Measurements from ENCODE around the gene FUT2.
A peak's percentile ranks its signal among the peaks of the same experiment; 100 is the strongest.
"Not testable (repeated sequence)": the region's sequence is repeated elsewhere in the genome, so short reads cannot be mapped to it uniquely, and the experiment has no call there.

FUT2 gene

GRCh38 chr19:48671446-48671995, 24.2 kb upstream of the FUT2 start:
- DNase-seq = no peak

- DNase-seq = no peak
These were observed 22.8 kb upstream of the FUT2 start, which contains the start of gene NTN5 for GRCh38 chr19:48672994-48673393. Gene NTN5 (minus strand): TSS chr19:48673017. CDS start chr19:48670986, 2,031 bp downstream.

DNA sequence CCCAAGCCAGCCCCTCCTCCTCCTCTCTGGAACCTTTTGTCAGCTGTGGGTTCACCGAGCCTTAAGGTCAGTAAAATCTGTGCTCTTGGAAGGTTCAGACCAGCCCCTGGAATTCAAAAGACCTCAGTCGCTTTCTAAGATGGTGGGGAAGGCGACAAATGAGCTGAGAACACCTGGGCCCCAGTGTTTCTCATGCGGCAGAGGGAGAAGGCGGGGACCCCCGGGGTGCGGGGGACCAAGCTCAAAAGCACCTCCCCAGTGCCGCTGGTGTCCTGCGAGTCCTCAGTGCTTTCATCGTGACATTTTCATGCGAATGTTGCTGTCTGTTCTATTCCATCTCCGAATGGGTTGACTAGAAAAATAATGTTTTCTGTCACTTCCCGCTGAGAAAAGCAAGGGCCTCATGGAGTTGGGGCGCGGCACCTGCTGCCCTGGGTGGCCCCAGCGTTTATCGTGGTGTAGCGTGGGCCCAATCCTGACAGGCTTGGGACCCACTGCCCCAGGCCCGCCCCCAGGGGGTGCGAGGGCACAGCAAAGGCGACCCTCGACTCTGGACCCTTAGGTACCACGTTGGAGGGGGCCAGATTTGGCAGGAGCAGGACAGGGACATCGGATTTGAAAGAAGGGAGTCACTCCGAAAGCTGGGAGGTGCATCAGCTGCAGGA, 22.2 kb upstream of the FUT2 start:
- DNase-seq = no peak

- DNase-seq = no peak
These were observed 21.5 kb upstream of the FUT2 start for GRCh38 chr19:48674216-48674809.

DNA sequence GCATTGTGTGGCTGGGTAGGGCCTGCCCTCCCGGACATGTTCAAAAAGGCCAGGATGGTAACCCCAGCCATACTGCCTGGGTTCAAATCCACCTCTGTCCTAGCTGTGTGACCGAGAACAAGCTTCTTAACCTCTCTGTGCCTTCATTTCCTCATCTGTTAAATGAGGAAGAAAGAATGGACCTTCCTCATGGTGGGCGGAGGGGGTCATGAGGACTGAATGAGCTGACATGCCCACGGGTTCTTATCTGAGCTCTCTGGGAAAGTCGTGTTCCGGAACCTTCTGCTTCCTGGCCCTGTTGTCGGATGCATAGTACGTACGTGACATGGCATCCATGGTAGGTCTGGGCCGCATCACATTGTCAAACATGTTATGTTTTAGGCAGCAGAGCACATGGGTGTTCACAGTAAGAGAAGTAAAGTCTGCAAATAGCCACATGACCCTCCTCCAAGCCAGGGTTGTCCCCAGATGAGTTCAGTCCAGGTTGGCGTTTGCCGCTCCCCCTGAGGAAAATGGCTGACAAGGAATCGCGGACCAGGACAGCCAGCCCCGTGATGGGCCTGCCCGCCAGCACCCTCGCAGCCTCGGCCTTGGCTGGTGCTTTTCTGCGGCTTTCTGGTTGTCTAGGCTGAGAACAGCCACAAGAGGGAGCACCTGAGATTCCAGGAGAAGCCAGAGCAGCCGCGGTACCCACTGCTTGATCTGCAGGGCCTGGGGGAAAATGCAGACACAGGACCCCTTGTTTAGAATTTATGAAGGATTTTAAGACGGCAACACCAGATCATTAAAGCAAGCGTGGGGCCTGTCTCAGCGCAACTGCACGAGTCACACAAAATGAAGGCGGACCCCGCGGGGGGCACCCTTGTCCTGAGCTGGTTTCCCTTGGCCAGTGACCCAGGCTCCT, 20.6 kb upstream of the FUT2 start:
- peak; percentile 44 for DNase-seq

- no peak for DNase-seq
These were observed 19.3 kb upstream of the FUT2 start for GRCh38 chr19:48676487-48676886.

GRCh38 chr19:48676887-48677286, 18.9 kb upstream of the FUT2 start:
- no peak for DNase-seq

DNA sequence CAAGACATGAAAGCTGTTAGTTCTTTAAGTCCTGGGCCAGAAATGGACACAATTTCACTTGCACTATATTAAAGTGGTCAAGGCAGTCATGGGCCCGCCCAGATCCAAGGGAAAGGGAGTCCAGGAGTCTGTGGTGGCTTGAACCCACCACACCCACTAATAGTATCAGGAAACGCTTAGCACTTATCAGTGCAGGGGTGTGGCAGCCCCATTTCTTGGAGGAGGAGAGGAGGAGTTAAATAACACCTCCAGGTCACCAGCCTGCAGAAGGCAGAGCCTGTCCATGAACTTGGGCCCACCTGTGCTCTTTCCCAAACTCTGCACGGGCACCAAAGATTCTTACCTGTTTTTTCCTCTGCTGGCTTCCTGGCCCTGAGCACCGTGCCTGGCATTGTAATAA, 17.6 kb upstream of the FUT2 start:
- no peak for DNase-seq

GRCh38 chr19:48680006-48680405, 15.8 kb upstream of the FUT2 start:
- DNase-seq = not testable (repeated sequence)

DNA sequence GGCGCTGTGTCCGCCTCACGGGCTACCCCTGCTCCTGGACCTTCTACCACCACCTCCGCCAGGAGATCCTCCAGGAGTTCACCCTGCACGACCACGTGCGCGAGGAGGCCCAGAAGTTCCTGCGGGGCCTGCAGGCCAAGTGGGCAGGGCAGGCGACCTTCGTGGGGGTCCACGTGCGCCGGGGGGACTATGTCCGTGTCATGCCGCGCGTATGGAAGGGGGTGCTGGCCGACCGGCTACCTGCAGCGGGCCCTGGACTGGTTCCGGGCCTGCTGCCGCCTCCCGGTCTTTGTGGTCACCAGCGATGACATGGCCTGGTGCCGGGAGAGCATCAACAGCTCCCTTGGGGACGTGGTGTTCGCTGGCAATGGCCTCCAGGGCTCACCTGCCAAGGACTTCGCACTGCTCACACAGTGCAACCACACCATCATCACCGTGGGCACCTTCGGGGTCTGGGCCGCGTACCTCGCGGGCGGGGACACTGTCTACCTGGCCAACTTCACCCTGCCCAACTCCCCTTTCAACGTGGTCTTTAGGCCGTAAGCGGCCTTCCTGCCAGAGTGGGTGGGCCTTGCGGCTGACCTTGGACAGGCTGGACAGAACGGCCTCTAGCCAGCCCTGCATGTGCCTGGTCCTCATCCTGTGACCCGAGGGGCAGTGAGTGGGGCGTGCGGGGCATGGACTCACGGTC, 15.2 kb upstream of the FUT2 start:
- no peak for DNase-seq

DNA sequence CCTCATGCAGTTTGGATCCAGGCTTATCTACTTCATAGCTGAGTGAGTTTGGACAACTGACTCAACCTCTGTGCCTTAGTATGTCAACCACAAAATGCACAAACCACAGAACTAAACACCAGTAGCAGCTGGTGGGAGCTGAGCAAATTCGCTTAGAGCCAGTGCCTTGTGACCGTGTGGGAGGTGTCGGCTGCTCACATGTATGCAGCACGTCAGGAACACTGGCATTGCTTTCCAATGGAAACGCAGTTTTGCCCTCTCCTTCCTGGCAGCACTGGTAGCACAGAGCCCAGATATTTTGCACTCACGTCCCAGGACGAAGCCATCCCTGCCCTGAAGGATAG, 14.7 kb upstream of the FUT2 start:
- DNase-seq = no peak

DNA sequence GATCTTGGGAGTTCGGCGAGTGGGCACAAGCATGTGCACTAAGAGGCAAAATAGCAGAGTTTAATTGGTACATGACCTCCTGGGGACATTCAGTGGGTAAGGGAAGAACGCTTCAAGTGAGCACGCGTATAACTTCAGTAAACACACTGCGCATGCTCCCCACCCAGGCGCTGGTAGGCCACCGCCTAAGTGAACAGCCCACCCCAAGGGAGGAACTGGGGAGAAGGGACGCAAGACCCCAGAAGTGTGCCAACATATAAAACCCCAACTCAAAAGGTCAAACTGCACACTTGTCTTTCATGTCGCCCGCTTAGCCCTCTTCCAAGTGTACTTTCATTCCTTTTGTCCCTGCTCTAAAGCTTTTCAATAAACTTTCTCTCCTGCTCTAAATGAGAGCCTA, 12.4 kb upstream of the FUT2 start:
- DNase-seq = no peak

DNA sequence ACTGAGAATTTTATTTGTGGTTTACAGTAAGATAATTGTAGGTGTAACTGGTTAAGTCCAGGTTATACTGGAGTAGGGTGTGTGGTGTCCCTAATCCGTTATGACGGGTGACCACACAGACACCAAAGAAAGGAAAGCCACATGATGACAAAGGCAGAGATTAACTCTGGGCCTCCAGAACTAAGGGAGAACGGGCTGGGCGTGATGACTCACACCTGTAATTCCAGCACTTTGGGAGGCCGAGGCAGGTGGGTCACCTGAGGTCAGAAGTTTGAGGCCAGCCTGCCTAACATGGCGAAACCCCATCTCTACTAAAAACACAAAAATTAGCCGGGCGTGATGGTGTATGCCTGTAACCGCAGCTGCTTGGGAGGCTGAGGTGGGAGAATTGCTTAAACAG, 10.2 kb upstream of the FUT2 start:
- no peak for DNase-seq

GRCh38 chr19:48686088-48686487, 9.7 kb upstream of the FUT2 start:
- no peak for DNase-seq

DNA sequence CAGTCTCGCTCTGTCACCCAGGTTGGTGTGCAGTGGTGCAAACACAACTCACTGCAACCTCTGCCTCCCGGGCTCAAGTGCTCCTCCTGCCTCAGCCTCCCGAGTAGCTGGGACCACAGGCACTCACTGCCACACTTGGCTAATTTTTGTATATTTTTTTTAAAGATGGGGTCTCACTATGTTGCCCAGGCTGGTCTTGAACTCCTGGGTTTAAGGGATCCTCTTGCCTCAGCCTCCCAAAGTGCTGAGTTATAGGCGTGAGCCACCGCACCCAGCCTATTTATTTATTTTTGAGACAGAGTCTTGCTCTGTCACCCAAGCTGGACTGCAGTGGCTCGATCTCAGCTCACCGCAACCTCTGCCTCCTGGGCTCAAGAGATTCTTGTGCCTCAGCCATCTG, 9.1 kb upstream of the FUT2 start:
- DNase-seq = not testable (repeated sequence)

GRCh38 chr19:48687776-48688175, 8.0 kb upstream of the FUT2 start:
- no peak for DNase-seq

DNA sequence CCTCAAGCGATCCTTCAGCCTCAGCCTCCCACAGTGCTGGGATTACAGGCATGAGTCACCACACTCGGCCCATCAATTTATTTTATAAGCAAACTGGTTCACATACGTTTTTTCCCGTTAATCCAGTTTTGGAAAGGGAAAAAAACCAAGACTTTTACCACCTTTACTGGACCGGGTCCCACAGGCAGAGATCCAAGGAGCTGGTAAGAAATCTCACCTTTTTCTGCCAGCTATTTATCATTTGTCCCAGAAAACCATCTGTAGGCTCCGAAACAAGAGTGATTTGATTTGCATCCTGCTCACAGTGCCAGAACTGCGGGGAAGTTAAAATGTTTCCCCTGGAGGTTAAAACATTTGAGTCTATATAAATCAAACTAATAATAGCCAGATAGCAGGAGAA, 6.3 kb upstream of the FUT2 start:
- no peak for DNase-seq

DNA sequence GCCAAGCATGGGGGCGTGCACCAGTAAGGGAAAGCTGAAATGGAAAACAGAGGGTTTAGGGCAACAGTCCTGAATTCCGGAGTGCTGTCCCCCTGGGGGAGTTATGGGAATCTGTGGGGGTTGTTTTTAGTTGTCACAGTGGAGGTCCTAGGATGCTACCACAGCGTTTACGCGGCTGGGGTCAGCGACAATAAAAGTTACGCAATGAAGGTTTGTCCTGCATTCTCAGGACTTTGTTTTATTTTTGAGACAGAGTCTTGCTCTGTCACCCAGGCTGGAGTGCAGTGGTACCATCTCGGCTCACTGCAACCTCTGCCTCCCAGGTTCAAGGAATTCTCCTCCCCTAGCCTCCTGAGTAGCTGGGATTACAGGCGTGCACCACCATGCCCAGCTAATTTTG, 2.1 kb upstream of the FUT2 start:
- not testable (repeated sequence) for DNase-seq

GRCh38 chr19:48696353-48697010, 711 bp downstream of the FUT2 start:
- DNase-seq = no peak

GRCh38 chr19:48698046-48698445, 2.3 kb downstream of the FUT2 start:
- no peak for DNase-seq

DNA sequence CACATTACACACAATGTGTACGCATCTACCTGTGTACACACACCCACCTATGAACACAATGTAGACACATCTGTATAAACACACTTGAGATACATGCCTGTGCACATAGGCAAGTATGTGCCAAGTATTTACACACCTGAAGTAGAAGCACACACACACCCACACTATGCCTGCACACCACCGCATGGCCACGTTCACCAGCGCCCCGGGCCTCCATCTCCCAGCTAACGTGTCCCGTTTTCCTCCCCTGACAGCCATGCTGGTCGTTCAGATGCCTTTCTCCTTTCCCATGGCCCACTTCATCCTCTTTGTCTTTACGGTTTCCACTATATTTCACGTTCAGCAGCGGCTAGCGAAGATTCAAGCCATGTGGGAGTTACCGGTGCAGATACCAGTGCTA, 6.9 kb downstream of the FUT2 start:
- no peak for DNase-seq

DNA sequence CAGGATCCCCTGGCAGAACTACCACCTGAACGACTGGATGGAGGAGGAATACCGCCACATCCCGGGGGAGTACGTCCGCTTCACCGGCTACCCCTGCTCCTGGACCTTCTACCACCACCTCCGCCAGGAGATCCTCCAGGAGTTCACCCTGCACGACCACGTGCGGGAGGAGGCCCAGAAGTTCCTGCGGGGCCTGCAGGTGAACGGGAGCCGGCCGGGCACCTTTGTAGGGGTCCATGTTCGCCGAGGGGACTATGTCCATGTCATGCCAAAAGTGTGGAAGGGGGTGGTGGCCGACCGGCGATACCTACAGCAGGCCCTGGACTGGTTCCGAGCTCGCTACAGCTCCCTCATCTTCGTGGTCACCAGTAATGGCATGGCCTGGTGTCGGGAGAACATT, 7.5 kb downstream of the FUT2 start:
- no peak for DNase-seq

- no peak for DNase-seq
These were observed 9.7 kb downstream of the FUT2 start for GRCh38 chr19:48705431-48705830.

Measured in T1000 (cell line).